ENCODE measurements around the gene C1RL.

C1RL gene

GRCh38 chr12:7091660-7092228 lies 17.3 kb downstream of the C1RL start:
- no peak for DNase-seq

- no peak for DNase-seq
These were observed 17.8 kb downstream of the C1RL start for GRCh38 chr12:7091171-7091570.

GRCh38 chr12:7090222-7090998 lies 18.6 kb downstream of the C1RL start:
- no peak for DNase-seq

- no peak for DNase-seq
These were observed 19.7 kb downstream of the C1RL start for GRCh38 chr12:7089196-7089871.

GRCh38 chr12:7083125-7083524 lies 25.9 kb downstream of the C1RL start:
- DNase-seq, result no peak

GRCh38 chr12:7081037-7081436 lies 28.0 kb downstream of the C1RL start:
- DNase-seq, result no peak

- no peak for DNase-seq
These were observed 29.2 kb downstream of the C1RL start for GRCh38 chr12:7079826-7080125.

GRCh38 chr12:7078163-7078562 lies 30.9 kb downstream of the C1RL start:
- no peak for DNase-seq

- no peak for DNase-seq
These were observed 32.5 kb downstream of the C1RL start for GRCh38 chr12:7076493-7076892.

- no peak for DNase-seq
These were observed 33.1 kb downstream of the C1RL start for GRCh38 chr12:7075939-7076338.

- no peak for DNase-seq
These were observed 33.5 kb downstream of the C1RL start for GRCh38 chr12:7075518-7075917.

- DNase-seq, result no peak
These were observed 35.1 kb downstream of the C1RL start for GRCh38 chr12:7073946-7074345.

GRCh38 chr12:7072554-7072953 lies 36.5 kb downstream of the C1RL start:
- no peak for DNase-seq

GRCh38 chr12:7072035-7072434 lies 37.0 kb downstream of the C1RL start:
- DNase-seq, result no peak

GRCh38 chr12:7069386-7069785 lies 39.6 kb downstream of the C1RL start:
- DNase-seq, result no peak

- DNase-seq, result no peak
These were observed 40.0 kb downstream of the C1RL start for GRCh38 chr12:7068994-7069346.

GRCh38 chr12:7068240-7068993 lies 40.6 kb downstream of the C1RL start:
- DNase-seq, result no peak

- no peak for DNase-seq
These were observed 41.9 kb downstream of the C1RL start for GRCh38 chr12:7067096-7067495.

- no peak for DNase-seq
These were observed 42.4 kb downstream of the C1RL start for GRCh38 chr12:7066596-7066995.

GRCh38 chr12:7065073-7065623 lies 43.9 kb downstream of the C1RL start:
- no peak for DNase-seq

- no peak for DNase-seq
These were observed 44.5 kb downstream of the C1RL start for GRCh38 chr12:7064516-7064915.

- no peak for DNase-seq
These were observed 47.4 kb downstream of the C1RL start for GRCh38 chr12:7061596-7061995.

- no peak for DNase-seq
These were observed 47.9 kb downstream of the C1RL start for GRCh38 chr12:7061138-7061537.
